ENCODE results near the gene GRAMD2B.

Gene GRAMD2B

GRCh38 chr5:126509339-126509738 lies 86.1 kb downstream of the GRAMD2B start:
- TF ChIP-seq CEBPB (IDR thresholded peaks at IDR 0.05) (no peak), ZBTB7A (IDR thresholded peaks at IDR 0.05; ENCODE audit: low read depth) (no peak), CREB1 (IDR thresholded peaks at IDR 0.05; ENCODE audit: low read depth) (no peak), NFIC (IDR thresholded peaks at IDR 0.05) (no peak), REST (IDR thresholded peaks at IDR 0.05; ENCODE audit: low read depth) (no peak), MAX (IDR thresholded peaks at IDR 0.05) (no peak), EP300 (IDR thresholded peaks at IDR 0.05; ENCODE audit: borderline replicate concordance) (no peak), TAF1 (IDR thresholded peaks at IDR 0.05; ENCODE audit: low read depth) (no peak), FOXM1 (IDR thresholded peaks at IDR 0.05; ENCODE audit: borderline replicate concordance, low read depth) (no peak), RAD21 (IDR thresholded peaks at IDR 0.05; ENCODE audit: low read depth) (no peak), USF1 (IDR thresholded peaks at IDR 0.05) (no peak), YY1 (IDR thresholded peaks at IDR 0.05; ENCODE audit: low read depth) (no peak), EGR1 (IDR thresholded peaks at IDR 0.05) (no peak), TCF12 (IDR thresholded peaks at IDR 0.05; ENCODE audit: low read depth) (no peak), TEAD4 (IDR thresholded peaks at IDR 0.05) (no peak)

- TF ChIP-seq TEAD4 (IDR thresholded peaks at IDR 0.05) (no peak), FOXM1 (IDR thresholded peaks at IDR 0.05; ENCODE audit: borderline replicate concordance, low read depth) (no peak), EGR1 (IDR thresholded peaks at IDR 0.05) (no peak), REST (IDR thresholded peaks at IDR 0.05; ENCODE audit: low read depth) (no peak), TAF1 (IDR thresholded peaks at IDR 0.05; ENCODE audit: low read depth) (no peak), TCF12 (IDR thresholded peaks at IDR 0.05; ENCODE audit: low read depth) (no peak), EP300 (IDR thresholded peaks at IDR 0.05; ENCODE audit: borderline replicate concordance) (no peak), MAX (IDR thresholded peaks at IDR 0.05) (no peak), CREB1 (IDR thresholded peaks at IDR 0.05; ENCODE audit: low read depth) (no peak), YY1 (IDR thresholded peaks at IDR 0.05; ENCODE audit: low read depth) (no peak), CEBPB (IDR thresholded peaks at IDR 0.05) (no peak)
These were observed 88.8 kb downstream of the GRAMD2B start for GRCh38 chr5:126511961-126512360.

- TF ChIP-seq ZBTB7A (IDR thresholded peaks at IDR 0.05; ENCODE audit: low read depth), result no peak
- TF ChIP-seq MAX (IDR thresholded peaks at IDR 0.05), result no peak
- no peak for TF ChIP-seq TEAD4 (IDR thresholded peaks at IDR 0.05)
- no peak for TF ChIP-seq EP300 (IDR thresholded peaks at IDR 0.05; ENCODE audit: borderline replicate concordance)
These were observed 89.2 kb downstream of the GRAMD2B start for GRCh38 chr5:126512451-126512850.

- TF ChIP-seq FOXM1 (IDR thresholded peaks at IDR 0.05; ENCODE audit: borderline replicate concordance, low read depth) (no peak), CREB1 (IDR thresholded peaks at IDR 0.05; ENCODE audit: low read depth) (no peak), MAX (IDR thresholded peaks at IDR 0.05) (no peak), YY1 (IDR thresholded peaks at IDR 0.05; ENCODE audit: low read depth) (no peak), ZBTB7A (IDR thresholded peaks at IDR 0.05; ENCODE audit: low read depth) (no peak), NFIC (IDR thresholded peaks at IDR 0.05) (no peak), TAF1 (IDR thresholded peaks at IDR 0.05; ENCODE audit: low read depth) (no peak), RAD21 (IDR thresholded peaks at IDR 0.05; ENCODE audit: low read depth) (no peak), EGR1 (IDR thresholded peaks at IDR 0.05) (no peak), TCF12 (IDR thresholded peaks at IDR 0.05; ENCODE audit: low read depth) (no peak), USF1 (IDR thresholded peaks at IDR 0.05) (no peak), CEBPB (IDR thresholded peaks at IDR 0.05) (no peak), TEAD4 (IDR thresholded peaks at IDR 0.05) (no peak)
These were observed 90.1 kb downstream of the GRAMD2B start for GRCh38 chr5:126513302-126513701.

GRCh38 chr5:126513703-126514102 lies 90.5 kb downstream of the GRAMD2B start:
- TF ChIP-seq ZBTB7A (IDR thresholded peaks at IDR 0.05; ENCODE audit: low read depth) (no peak), MAX (IDR thresholded peaks at IDR 0.05) (no peak), CREB1 (IDR thresholded peaks at IDR 0.05; ENCODE audit: low read depth) (no peak), EGR1 (IDR thresholded peaks at IDR 0.05) (no peak), EP300 (IDR thresholded peaks at IDR 0.05; ENCODE audit: borderline replicate concordance) (no peak), CEBPB (IDR thresholded peaks at IDR 0.05) (no peak), USF1 (IDR thresholded peaks at IDR 0.05) (no peak), RAD21 (IDR thresholded peaks at IDR 0.05; ENCODE audit: low read depth) (no peak), NFIC (IDR thresholded peaks at IDR 0.05) (no peak), REST (IDR thresholded peaks at IDR 0.05; ENCODE audit: low read depth) (no peak)

All from Ishikawa (cell line).